HCT116 (cell line): Measurements from ENCODE around the gene KYNU.

ENCODE experiments used
- ELF1 ChIP-seq: IDR thresholded peaks from 2 replicates; pipeline ENCODE4 v1.6.1; 2012; ENCODE audit warnings: low read depth, borderline replicate concordance
- EZH2 ChIP-seq: fragments of 200-600 bp; sonication (generic); IDR thresholded peaks from 2 replicates; pipeline ENCODE4 v1.6.1; 2017; ENCODE audit warnings: antibody characterized with exemption, mixed run types
- JUND ChIP-seq: IDR thresholded peaks from 2 replicates; pipeline ENCODE4 v1.6.1; 2012
- MAX ChIP-seq: IDR thresholded peaks from 2 replicates; pipeline ENCODE4 v1.6.1; 2012
- POLR2A ChIP-seq: IDR thresholded peaks from 2 replicates; pipeline ENCODE4 v1.7.0; 2011; ENCODE audit warnings: borderline replicate concordance; ENCODE audit not compliant: insufficient read depth, insufficient read length; ENCODE audit errors: extremely low read depth
- POLR2AphosphoS5 ChIP-seq: IDR thresholded peaks from 2 replicates; pipeline ENCODE4 v1.6.1; 2011; ENCODE audit warnings: mild to moderate bottlenecking, low read depth, low read length, moderate library complexity
- RAD21 ChIP-seq: IDR thresholded peaks from 2 replicates; pipeline ENCODE4 v1.6.1; 2012; ENCODE audit warnings: low read depth, mild to moderate bottlenecking
- REST ChIP-seq: IDR thresholded peaks from 2 replicates; pipeline ENCODE4 v1.6.1; 2012; ENCODE audit warnings: low read depth
- SIN3A ChIP-seq: IDR thresholded peaks from 2 replicates; pipeline ENCODE4 v1.6.1; 2012; ENCODE audit warnings: low read depth
- SP1 ChIP-seq: IDR thresholded peaks from 2 replicates; pipeline ENCODE4 v1.6.1; 2012; ENCODE audit warnings: low read depth
- TCF7L2 ChIP-seq: IDR thresholded peaks from 2 replicates; pipeline ENCODE4 v1.7.0; 2011; ENCODE audit warnings: borderline replicate concordance, inconsistent platforms; ENCODE audit not compliant: insufficient read depth, insufficient read length; ENCODE audit errors: extremely low read depth
- ZFX ChIP-seq: fragments of 450-650 bp; IDR thresholded peaks from 2 replicates; pipeline ENCODE4 v1.6.1; 2017
- TF ChIP-seq, protein P1 (sequence below), 3 experiments: fragments of 200-600 bp in 1 of 3; sonication (generic) in 1 of 3; IDR thresholded peaks in 2 of 3; conservative IDR thresholded peaks in 1 of 3; 2 replicates each; pipeline ENCODE4 v1.5.1; 2012 to 2017; ENCODE audit warnings: low read depth in 2 of 3, low read length in 2 of 3, antibody characterized with exemption in 1 of 3, borderline replicate concordance in 1 of 3, control low read depth in 1 of 3, mild to moderate bottlenecking in 1 of 3, mixed read lengths in 1 of 3, mixed run types in 1 of 3, moderate library complexity in 1 of 3; ENCODE audit not compliant: insufficient read depth in 1 of 3

- TF ChIP-seq, protein P1, sequence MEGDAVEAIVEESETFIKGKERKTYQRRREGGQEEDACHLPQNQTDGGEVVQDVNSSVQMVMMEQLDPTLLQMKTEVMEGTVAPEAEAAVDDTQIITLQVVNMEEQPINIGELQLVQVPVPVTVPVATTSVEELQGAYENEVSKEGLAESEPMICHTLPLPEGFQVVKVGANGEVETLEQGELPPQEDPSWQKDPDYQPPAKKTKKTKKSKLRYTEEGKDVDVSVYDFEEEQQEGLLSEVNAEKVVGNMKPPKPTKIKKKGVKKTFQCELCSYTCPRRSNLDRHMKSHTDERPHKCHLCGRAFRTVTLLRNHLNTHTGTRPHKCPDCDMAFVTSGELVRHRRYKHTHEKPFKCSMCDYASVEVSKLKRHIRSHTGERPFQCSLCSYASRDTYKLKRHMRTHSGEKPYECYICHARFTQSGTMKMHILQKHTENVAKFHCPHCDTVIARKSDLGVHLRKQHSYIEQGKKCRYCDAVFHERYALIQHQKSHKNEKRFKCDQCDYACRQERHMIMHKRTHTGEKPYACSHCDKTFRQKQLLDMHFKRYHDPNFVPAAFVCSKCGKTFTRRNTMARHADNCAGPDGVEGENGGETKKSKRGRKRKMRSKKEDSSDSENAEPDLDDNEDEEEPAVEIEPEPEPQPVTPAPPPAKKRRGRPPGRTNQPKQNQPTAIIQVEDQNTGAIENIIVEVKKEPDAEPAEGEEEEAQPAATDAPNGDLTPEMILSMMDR (IDR thresholded peaks at IDR 0.05 in 2 of 3, conservative IDR thresholded peaks at IDR 0.05 in 1 of 3; ENCODE audit: borderline replicate concordance in 1 of 3, insufficient read depth in 1 of 3, low read depth in 2 of 3, low read length in 2 of 3): no peak
- no peak for TF ChIP-seq POLR2A
- no peak for TF ChIP-seq EZH2
- no peak for TF ChIP-seq SIN3A
- no peak for TF ChIP-seq POLR2AphosphoS5
- no peak for TF ChIP-seq RAD21
- TF ChIP-seq REST: no peak
- no peak for TF ChIP-seq MAX
- no peak for TF ChIP-seq TCF7L2
- no peak for TF ChIP-seq SP1
- no peak for TF ChIP-seq ZFX
- no peak for TF ChIP-seq ELF1
- TF ChIP-seq JUND: no peak
These were observed 116.3 kb downstream of the KYNU start for GRCh38 chr2:142993771-142994170.
